ENCODE results near the gene IL1R2. TPM values are rescaled to one million over a fixed set of nuclear protein-coding genes. Genes with fewer than 3 reads are reported as not detected.

Gene IL1R2
- total and polyA plus RNA-seq, 3 donors from 2014 or later = 2.2 to 3.7 (median 2.7) TPM

DNA sequence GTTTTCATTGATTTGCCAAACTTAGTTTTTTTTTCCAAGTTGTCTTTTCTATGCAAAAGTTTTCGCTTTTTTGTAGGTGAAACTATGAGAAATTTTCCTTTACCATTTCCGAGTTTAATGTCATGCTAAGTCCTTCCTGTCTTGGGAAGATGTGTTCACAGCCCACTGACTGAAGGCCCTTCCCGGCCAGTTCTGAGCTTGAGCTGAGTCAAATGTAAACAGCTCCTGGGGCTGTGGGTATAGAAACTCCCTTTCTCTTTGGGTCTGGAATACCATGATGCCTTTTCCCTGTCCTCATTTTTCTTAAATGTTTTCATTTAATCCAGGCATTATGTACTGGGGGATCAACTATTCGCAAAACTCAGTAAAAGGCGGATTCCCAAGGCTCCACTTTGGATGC, 81.0 kb downstream of the IL1R2 start:
- TF ChIP-seq CTCF (IDR thresholded peaks at IDR 0.05) (no peak), POLR2A (IDR thresholded peaks at IDR 0.05) (no peak)
- peaks cover 9% of the 10 kb centered on the region for H3K4me1 ChIP-seq
- H3K9me3 ChIP-seq = no peaks in the 10 kb centered on the region
- no peaks in the 10 kb centered on the region for H3K36me3 ChIP-seq (ENCODE audit: low read depth, missing control alignments)
- no peak overlapping the region for H3K4me3 ChIP-seq
- no peaks in the 10 kb centered on the region for H3K27me3 ChIP-seq
- intact Hi-C loops (cut with DNase I; ENCODE audit: low total_unique reads) = no loop called here
- no peak for DNase-seq
- 83 to 91% methylated on average over 5 of the region's 5 CpGs for WGBS, 2 donors
- H3K27ac ChIP-seq = no peak overlapping the region

DNA sequence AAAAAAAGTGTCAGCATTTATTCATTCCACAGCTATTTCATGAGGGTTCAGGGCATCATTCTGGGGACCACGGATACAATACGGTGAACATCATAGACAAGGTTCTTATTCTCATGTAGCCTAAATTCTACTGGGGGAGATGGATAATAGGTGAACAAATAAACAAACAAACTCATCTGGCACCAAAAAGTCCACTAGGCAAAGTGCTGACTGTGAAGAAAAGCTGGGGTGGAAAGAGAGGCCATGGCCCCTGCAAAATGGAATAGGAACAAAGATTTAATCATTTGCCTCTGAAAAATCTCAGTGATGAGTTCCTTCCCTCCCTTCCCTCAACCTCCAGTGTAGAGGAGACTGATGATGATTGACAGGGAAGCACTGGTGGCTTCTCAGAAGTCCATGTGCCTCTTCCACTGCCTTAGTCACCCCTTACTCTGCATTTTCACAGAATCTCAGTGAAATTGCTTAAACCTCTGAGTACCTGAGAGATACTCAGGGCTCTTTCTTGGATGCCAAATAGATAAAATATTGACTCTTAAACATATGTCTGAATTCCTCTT, 81.5 kb downstream of the IL1R2 start:
- Histone ChIP-seq H3K27ac (no peak overlapping the region), H3K4me3 (no peak overlapping the region), H3K36me3 (ENCODE audit: low read depth, missing control alignments) (no peaks in the 10 kb centered on the region), H3K27me3 (no peaks in the 10 kb centered on the region), H3K4me1 (peaks cover 9% of the 10 kb centered on the region), H3K9me3 (no peaks in the 10 kb centered on the region)
- intact Hi-C loops (cut with DNase I; ENCODE audit: low total_unique reads) = no loop called here
- TF ChIP-seq POLR2A (IDR thresholded peaks at IDR 0.05) = no peak
- no peak for TF ChIP-seq CTCF (IDR thresholded peaks at IDR 0.05)
- DNase-seq = no peak
- 98 to 99% methylated on average over 2 of the region's 2 CpGs for WGBS, 2 donors

DNA sequence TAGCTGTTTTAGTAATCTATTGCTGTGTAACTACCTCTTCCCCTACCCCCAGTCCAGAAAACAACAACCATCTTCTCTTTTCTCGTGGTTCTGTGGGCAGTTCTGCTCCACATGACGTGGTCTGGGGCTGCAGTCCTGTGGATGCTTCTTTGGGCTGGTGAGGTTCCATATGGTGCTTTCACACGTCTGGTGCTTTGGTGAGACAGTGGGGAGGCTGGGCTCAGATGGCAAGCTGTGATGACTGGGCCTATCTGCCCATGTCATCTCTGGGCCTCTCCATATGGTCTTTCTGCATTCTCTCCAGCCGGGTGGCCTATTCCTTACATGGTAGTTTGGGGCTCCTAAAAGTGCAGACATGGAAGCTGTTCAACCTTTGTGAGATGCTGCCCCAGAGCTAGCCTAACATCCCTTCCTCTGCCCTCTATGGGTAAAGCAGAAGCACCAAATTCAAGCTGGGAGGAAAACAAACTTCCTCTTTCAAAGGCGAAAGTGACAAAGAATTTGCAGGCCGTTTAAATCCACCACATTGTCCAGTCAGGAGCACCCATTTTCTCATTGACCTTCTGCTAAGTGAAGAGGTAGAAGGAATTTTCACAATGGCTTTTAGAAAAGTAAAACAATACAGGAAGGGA, 82.5 kb downstream of the IL1R2 start:
- TF ChIP-seq CTCF (IDR thresholded peaks at IDR 0.05) (no peak), POLR2A (IDR thresholded peaks at IDR 0.05) (no peak)
- Histone ChIP-seq H3K36me3 (ENCODE audit: low read depth, missing control alignments) (no peaks in the 10 kb centered on the region), H3K4me3 (no peak overlapping the region), H3K4me1 (peaks cover 6% of the 10 kb centered on the region), H3K9me3 (no peaks in the 10 kb centered on the region), H3K27ac (no peak overlapping the region), H3K27me3 (no peaks in the 10 kb centered on the region)
- intact Hi-C loops (cut with DNase I; ENCODE audit: low total_unique reads) = no loop called here
- 73 to 81% methylated on average over 5 to 6 of the region's 6 CpGs for WGBS, 2 donors
- DNase-seq = no peak

- WGBS, 2 donors = 78 to 84% methylated on average over 2 of the region's 2 CpGs
- no peak overlapping the region for H3K27ac ChIP-seq
- no peaks in the 10 kb centered on the region for H3K9me3 ChIP-seq
- TF ChIP-seq POLR2A (IDR thresholded peaks at IDR 0.05) = no peak
- DNase-seq = no peak
- H3K4me3 ChIP-seq = no peak overlapping the region
- intact Hi-C loops (cut with DNase I; ENCODE audit: low total_unique reads) = no loop called here
- no peaks in the 10 kb centered on the region for H3K36me3 ChIP-seq (ENCODE audit: low read depth, missing control alignments)
- no peaks in the 10 kb centered on the region for H3K27me3 ChIP-seq
- no peaks in the 10 kb centered on the region for H3K4me1 ChIP-seq
Observed at GRCh38 chr2:102075479-102075878, 83.7 kb downstream of the IL1R2 start.

GRCh38 chr2:102076512-102076911, 84.8 kb downstream of the IL1R2 start:
- no peaks in the 10 kb centered on the region for H3K27me3 ChIP-seq
- no peak overlapping the region for H3K27ac ChIP-seq
- H3K4me1 ChIP-seq = no peaks in the 10 kb centered on the region
- H3K9me3 ChIP-seq = no peaks in the 10 kb centered on the region
- no peak overlapping the region for H3K4me3 ChIP-seq
- no peaks in the 10 kb centered on the region for H3K36me3 ChIP-seq (ENCODE audit: low read depth, missing control alignments)
- DNase-seq = no peak
- no peak for TF ChIP-seq CTCF (IDR thresholded peaks at IDR 0.05)
- TF ChIP-seq POLR2A (IDR thresholded peaks at IDR 0.05) = no peak
- intact Hi-C loops (cut with DNase I; ENCODE audit: low total_unique reads) = no loop called here

Other genes with a start within 250 kb of the IL1R2 start
- 10 to 100 TPM; 35.4 to 51.3 TPM for gene IL1R1, start 150.8 kb downstream of the IL1R2 start, total RNA-seq
- 49.6 TPM for gene IL1R1, start 150.8 kb downstream of the IL1R2 start, polyA plus RNA-seq (ENCODE audit: insufficient read depth, low read depth, low replicate concordance)
- gene IL1RL2, start 195.1 kb downstream of the IL1R2 start, total RNA-seq = under 1 TPM; 0.24 to 0.31 TPM
- 0.38 TPM for gene IL1RL2, start 195.1 kb downstream of the IL1R2 start, polyA plus RNA-seq (ENCODE audit: insufficient read depth, low read depth, low replicate concordance)

Data from testis (tissue), 3 donors.